Keratinocyte (primary cell): ENCODE measurements around the gene KANK2. TPM values are rescaled to one million over a fixed set of nuclear protein-coding genes. Genes with fewer than 3 reads are reported as not detected.

Source experiments
- DNase-seq: peaks from one replicate; pipeline ENCODE4 v3.0.0-alpha.2; 2011; ENCODE audit warnings: low read depth, missing footprints, low spot score
- FAIRE-seq: peaks from 2 replicates; lab custom pipeline; 2011; peaks lifted over from hg19 to GRCh38; lab: Jason Lieb, UNC
- H2AFZ ChIP-seq: 2 replicates; pipeline ENCODE4 v1.6.0; 2012; ENCODE audit warnings: low read length, control low read depth, inconsistent platforms; ENCODE audit not compliant: control insufficient read depth
- H3K27ac ChIP-seq: 2 replicates; pipeline ENCODE4 v1.5.1; 2011; ENCODE audit warnings: low read length; ENCODE audit not compliant: control insufficient read depth, insufficient read depth
- H3K27me3 ChIP-seq: 3 replicates; pipeline ENCODE4 v1.6.0; 2011; ENCODE audit warnings: low read length; ENCODE audit not compliant: control insufficient read depth, insufficient read depth; ENCODE audit errors: extremely low read depth
- H3K36me3 ChIP-seq, 2 experiments: 2 replicates in 1 of 2; 3 replicates in 1 of 2; pipeline ENCODE4 v1.5.1; 2011; ENCODE audit warnings: low read length in 2 of 2, mild to moderate bottlenecking in 1 of 2; ENCODE audit not compliant: control insufficient read depth in 2 of 2, insufficient read depth in 2 of 2; ENCODE audit errors: extremely low read depth in 1 of 2
- H3K4me1 ChIP-seq: 3 replicates; pipeline ENCODE4 v1.5.1; 2011; ENCODE audit warnings: low read length; ENCODE audit not compliant: control insufficient read depth, insufficient read depth; ENCODE audit errors: extremely low read depth
- H3K4me2 ChIP-seq: 3 replicates; pipeline ENCODE4 v1.6.0; 2011; ENCODE audit warnings: low read depth, low read length; ENCODE audit not compliant: control insufficient read depth, insufficient read depth; ENCODE audit errors: extremely low read depth
- H3K4me3 ChIP-seq, 3 experiments: fragments of 200-600 bp in 1 of 3; sonication (generic) in 1 of 3; 2 replicates in 2 of 3; 3 replicates in 1 of 3; pipeline ENCODE4 v1.5.1; 2011 to 2016; ENCODE audit warnings: low read length in 3 of 3, mild to moderate bottlenecking in 3 of 3, control low read depth in 2 of 3, inconsistent platforms in 1 of 3, low read depth in 1 of 3, mixed read lengths in 1 of 3, mixed run types in 1 of 3, moderate library complexity in 1 of 3; ENCODE audit not compliant: control insufficient read depth in 2 of 3, insufficient read depth in 2 of 3; ENCODE audit errors: extremely low read depth in 1 of 3
- H3K79me2 ChIP-seq: 2 replicates; pipeline ENCODE4 v1.6.0; 2012; ENCODE audit warnings: low read length; ENCODE audit not compliant: control insufficient read depth, insufficient read depth
- H3K9ac ChIP-seq: 3 replicates; pipeline ENCODE4 v1.6.0; 2011; ENCODE audit warnings: low read length; ENCODE audit not compliant: control insufficient read depth, insufficient read depth; ENCODE audit errors: extremely low read depth
- H3K9me1 ChIP-seq: 3 replicates; pipeline ENCODE4 v1.6.0; 2011; ENCODE audit warnings: low read length; ENCODE audit not compliant: control insufficient read depth, insufficient read depth; ENCODE audit errors: extremely low read depth
- H3K9me3 ChIP-seq: 2 replicates; pipeline ENCODE4 v1.5.1; 2012; ENCODE audit warnings: low read depth, low read length; ENCODE audit not compliant: control insufficient read depth
- H4K20me1 ChIP-seq: 3 replicates; pipeline ENCODE4 v1.6.0; 2011; ENCODE audit warnings: low read length; ENCODE audit not compliant: control insufficient read depth, insufficient read depth; ENCODE audit errors: extremely low read depth
- EZH2 ChIP-seq: IDR thresholded peaks from one replicate; pipeline ENCODE4 v1.6.1; 2012; ENCODE audit warnings: inconsistent platforms, mild to moderate bottlenecking, low read length, moderate library complexity
- dilution Hi-C: fragments of 300-500 bp; cut with MboI; formaldehyde crosslinking; loops from one replicate; pipeline ENCODE4 v1.7.0; 2020; ENCODE audit warnings: low sequenced_read_pairs; ENCODE audit not compliant: extremely low pct_ligation_motif_present
- polyA plus RNA-seq, 5 experiments: library from polyadenylated mRNA; depleted of rRNA in 3 of 5; stranded (reverse) in 3 of 5; stranded (forward) in 1 of 5; unstranded in 1 of 5; fragments of >200 nt; gene quantifications; 1 replicate in 1 of 5; 2 replicates in 3 of 5; 3 replicates in 1 of 5; pipeline versions ENCODE4 v1.2.1 to v1.2.3, GENCODE V29; 2011 to 2012; ENCODE audit warnings: missing spikeins in 2 of 5, low read depth in 1 of 5, low replicate concordance in 1 of 5
- TF ChIP-seq, protein P1 (sequence below), 3 experiments: IDR thresholded peaks in 1 of 3; conservative IDR thresholded peaks in 1 of 3; optimal IDR thresholded peaks in 1 of 3; 2 replicates in 2 of 3; 3 replicates in 1 of 3; pipeline versions ENCODE3 to v1.5.1; 2011; ENCODE audit warnings: low read length in 3 of 3, mild to moderate bottlenecking in 3 of 3, moderate library complexity in 2 of 3, control low read depth in 1 of 3, inconsistent platforms in 1 of 3; ENCODE audit not compliant: insufficient read depth in 2 of 3; ENCODE audit errors: extremely low read depth in 1 of 3

Gene KANK2
- polyA plus RNA-seq, 1 donor (not counting 4 experiments of a cell fraction or from before 2014, with no cell fraction given), result 2.8 TPM

DNA sequence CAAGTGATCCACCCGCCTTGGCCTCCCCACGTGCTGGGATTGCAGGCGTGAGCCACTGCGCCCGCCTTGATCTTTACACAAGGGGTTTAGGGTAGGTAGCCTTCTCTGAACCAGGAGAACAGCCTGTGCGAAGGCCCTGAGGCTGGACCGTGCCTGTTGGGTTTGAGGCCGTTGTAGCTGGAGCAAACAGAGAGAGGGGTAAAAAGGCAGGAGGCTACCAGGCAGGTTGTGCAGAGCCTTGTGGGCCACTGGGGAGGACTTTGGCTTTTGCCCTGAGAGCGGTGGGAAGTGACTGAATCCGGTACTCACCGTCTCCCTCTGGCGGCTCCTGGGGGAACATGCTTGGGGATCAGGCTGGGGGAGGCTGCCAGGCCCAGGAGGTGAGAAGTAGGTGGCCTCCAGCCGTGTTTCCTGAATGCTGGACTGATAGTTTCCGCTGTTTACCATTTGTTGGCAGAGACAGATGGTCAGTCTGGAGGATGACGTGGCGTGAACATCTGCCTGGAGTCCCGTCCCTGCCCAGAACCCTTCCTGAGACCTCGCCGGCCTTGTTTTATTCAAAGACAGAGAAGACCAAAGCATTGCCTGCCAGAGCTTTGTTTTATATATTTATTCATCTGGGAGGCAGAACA lies 66.4 kb downstream of the KANK2 start:
- TF ChIP-seq, protein P1, sequence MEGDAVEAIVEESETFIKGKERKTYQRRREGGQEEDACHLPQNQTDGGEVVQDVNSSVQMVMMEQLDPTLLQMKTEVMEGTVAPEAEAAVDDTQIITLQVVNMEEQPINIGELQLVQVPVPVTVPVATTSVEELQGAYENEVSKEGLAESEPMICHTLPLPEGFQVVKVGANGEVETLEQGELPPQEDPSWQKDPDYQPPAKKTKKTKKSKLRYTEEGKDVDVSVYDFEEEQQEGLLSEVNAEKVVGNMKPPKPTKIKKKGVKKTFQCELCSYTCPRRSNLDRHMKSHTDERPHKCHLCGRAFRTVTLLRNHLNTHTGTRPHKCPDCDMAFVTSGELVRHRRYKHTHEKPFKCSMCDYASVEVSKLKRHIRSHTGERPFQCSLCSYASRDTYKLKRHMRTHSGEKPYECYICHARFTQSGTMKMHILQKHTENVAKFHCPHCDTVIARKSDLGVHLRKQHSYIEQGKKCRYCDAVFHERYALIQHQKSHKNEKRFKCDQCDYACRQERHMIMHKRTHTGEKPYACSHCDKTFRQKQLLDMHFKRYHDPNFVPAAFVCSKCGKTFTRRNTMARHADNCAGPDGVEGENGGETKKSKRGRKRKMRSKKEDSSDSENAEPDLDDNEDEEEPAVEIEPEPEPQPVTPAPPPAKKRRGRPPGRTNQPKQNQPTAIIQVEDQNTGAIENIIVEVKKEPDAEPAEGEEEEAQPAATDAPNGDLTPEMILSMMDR (optimal IDR thresholded peaks at IDR 0.05 in 1 of 3, IDR thresholded peaks at IDR 0.05 in 1 of 3, conservative IDR thresholded peaks at IDR 0.05 in 1 of 3; ENCODE audit: extremely low read depth in 1 of 3, insufficient read depth in 2 of 3, low read length in 3 of 3), result peak; percentile 64 to 84 (median 81)
- TF ChIP-seq EZH2, result no peak
- Histone ChIP-seq H3K36me3 (peaks cover 41 to 59% of the 10 kb centered on the region in 2 experiments), H3K9me3 (no peaks in the 10 kb centered on the region), H3K79me2 (peaks cover 3% of the 10 kb centered on the region), H3K27ac (no peak overlapping the region), H3K4me2 (no peak overlapping the region), H3K9ac (no peak overlapping the region), H3K4me1 (no peaks in the 10 kb centered on the region), H2AFZ (no peak overlapping the region), H3K4me3 (no peak overlapping the region), H3K9me1 (no peaks in the 10 kb centered on the region), H4K20me1 (peaks cover 53% of the 10 kb centered on the region), H3K27me3 (no peaks in the 10 kb centered on the region)
- DNase-seq (no peak), FAIRE-seq (no peak)
- dilution Hi-C loops, result no loop called here

- Histone ChIP-seq H3K4me3 (no peak overlapping the region), H3K4me1 (no peaks in the 10 kb centered on the region), H2AFZ (no peak overlapping the region), H3K79me2 (peaks cover 11% of the 10 kb centered on the region), H3K9me1 (no peaks in the 10 kb centered on the region), H3K4me2 (no peak overlapping the region), H3K36me3 (peaks cover 55 to 74% of the 10 kb centered on the region in 2 experiments), H3K9me3 (no peaks in the 10 kb centered on the region), H3K27ac (no peak overlapping the region), H4K20me1 (peaks cover 71% of the 10 kb centered on the region), H3K27me3 (no peaks in the 10 kb centered on the region), H3K9ac (no peak overlapping the region)
- FAIRE-seq (no peak), DNase-seq (no peak)
- dilution Hi-C loops, result no loop called here
- TF ChIP-seq, protein P1 (optimal IDR thresholded peaks at IDR 0.05 in 1 of 3, IDR thresholded peaks at IDR 0.05 in 1 of 3, conservative IDR thresholded peaks at IDR 0.05 in 1 of 3; ENCODE audit: extremely low read depth in 1 of 3, insufficient read depth in 2 of 3, low read length in 3 of 3), result no peak
- TF ChIP-seq EZH2, result no peak
Measured at GRCh38 chr19:11127905-11128304, 69.4 kb downstream of the KANK2 start.
